Esophagus muscularis mucosa (tissue), 4 donors: ENCODE measurements around the gene CREB3. TPM values are rescaled to one million over a fixed set of nuclear protein-coding genes. Genes with fewer than 3 reads are reported as not detected.

Experiments
- DNase-seq: peaks from one replicate; pipeline ENCODE4 v3.0.0-alpha.2; 2017; ENCODE audit errors: extremely low spot score
- H3K27ac ChIP-seq, 4 donors: fragments of 200-600 bp; sonication (generic); replicated peaks in 1 of 4; 1 replicate in 3 of 4; 2 replicates in 1 of 4; pipeline ENCODE4 v1.5.1; 2016 to 2019; ENCODE audit warnings: mild to moderate bottlenecking in 1 of 4
- H3K27me3 ChIP-seq, 4 donors: fragments of 200-600 bp; sonication (generic); one replicate each; pipeline versions ENCODE4 v1.5.1 to v1.6.0; 2016 to 2019
- H3K36me3 ChIP-seq, 4 donors: fragments of 200-600 bp; sonication (generic); one replicate each; pipeline ENCODE4 v1.5.1; 2016 to 2019
- H3K4me1 ChIP-seq, 4 donors: fragments of 200-600 bp; sonication (generic); one replicate each; pipeline ENCODE4 v1.5.1; 2016 to 2019
- H3K4me3 ChIP-seq, 4 donors: fragments of 200-600 bp; sonication (generic); 1 replicate in 2 of 4; 2 replicates in 2 of 4; pipeline ENCODE4 v1.5.1; 2016 to 2019; ENCODE audit warnings: mild to moderate bottlenecking in 4 of 4, moderate library complexity in 1 of 4
- H3K9me3 ChIP-seq, 4 donors: fragments of 200-600 bp; sonication (generic); 1 replicate in 3 of 4; 2 replicates in 1 of 4; pipeline ENCODE4 v1.5.1; 2016 to 2019
- CTCF ChIP-seq, 3 experiments: fragments of 200-600 bp in 2 of 3; fragments of 450-650 bp in 1 of 3; sonication (generic) in 2 of 3; IDR thresholded peaks; one replicate each; pipeline ENCODE4 v1.5.1; 2017 to 2019; ENCODE audit warnings: antibody characterized with exemption in 3 of 3, mild to moderate bottlenecking in 2 of 3, moderate library complexity in 1 of 3
- EP300 ChIP-seq: sonication (generic); formaldehyde crosslinking; IDR thresholded peaks from one replicate; pipeline ENCODE4 v1.6.1; 2017; ENCODE audit warnings: antibody characterized with exemption
- POLR2A ChIP-seq: fragments of 450-650 bp; IDR thresholded peaks from one replicate; pipeline ENCODE4 v1.6.1; 2017; ENCODE audit warnings: antibody characterized with exemption, moderate library complexity, mild to moderate bottlenecking, low read depth
- POLR2AphosphoS5 ChIP-seq, 2 donors: sonication (generic); formaldehyde crosslinking; IDR thresholded peaks; one replicate each; pipeline ENCODE4 v1.6.1; 2017; ENCODE audit warnings: antibody characterized with exemption in 2 of 2
- WGBS: methylation state at CpG from one replicate; pipeline ENCODE4 v1.1.5; 2018; 5-methylcytosine and 5-hydroxymethylcytosine counted together
- intact Hi-C: fragments of 100-400 bp; cut with DNase I; formaldehyde crosslinking; loops from one replicate; pipeline ENCODE4 v1.15.1; 2023
- total RNA-seq, 4 donors: library from RNA; depleted of rRNA; stranded (reverse); fragments of >200 nt; gene quantifications; one replicate each; pipeline versions ENCODE4 v1.1.0 to v1.2.1, GENCODE V29; 2016

The CREB3 gene
- total RNA-seq, 4 donors from 2014 or later, result 65.6 to 97.3 (median 85.4) TPM

- peak; percentile 86 for TF ChIP-seq POLR2A
- TF ChIP-seq EP300, result peak; percentile 62
- TF ChIP-seq POLR2AphosphoS5 (IDR thresholded peaks at IDR 0.05), result peak in 1 of 2 donors; percentile 91
- no peak for TF ChIP-seq CTCF (IDR thresholded peaks at IDR 0.05)
- peak within 1 kb of the TSS; percentile 95 to 98 (median 96) for H3K27ac ChIP-seq
- intact Hi-C loops, result loop anchor here (2.0 kb wide), 2 partner anchors 31 to 39 kb away; partner anchors contain the start of genes CCDC107 and RMRP
- no peaks in the 10 kb centered on the region for H3K27me3 ChIP-seq
- peaks cover 27 to 56% (median 42%) of the 10 kb centered on the region in 4 donors for H3K4me1 ChIP-seq
- 17% methylated on average over 8 of the region's 61 CpGs for WGBS
- H3K36me3 ChIP-seq, result peaks cover 16 to 42% (median 37%) of the 10 kb centered on the region in 4 donors
- peak within 1 kb of the TSS; percentile 72 to 90 (median 86) for H3K4me3 ChIP-seq
- no peaks in the 10 kb centered on the region for H3K9me3 ChIP-seq
- DNase-seq, result peak; percentile 95
Observed at GRCh38 chr9:35689542-35690293, 42.7 kb upstream of the CREB3 start, which contains the start of gene TPM2. Gene TPM2 (minus strand): TSS chr9:35689925. CDS start chr9:35689817, 108 bp downstream.

- Histone ChIP-seq H3K27ac (peak overlapping the region; percentile 95 to 98 (median 96)), H3K4me3 (peak overlapping the region; percentile 72 to 90 (median 86)), H3K4me1 (peaks cover 27 to 56% (median 43%) of the 10 kb centered on the region in 4 donors), H3K36me3 (peaks cover 11 to 37% (median 31%) of the 10 kb centered on the region in 4 donors), H3K27me3 (no peaks in the 10 kb centered on the region), H3K9me3 (no peaks in the 10 kb centered on the region)
- no peak for DNase-seq
- intact Hi-C loops, result loop anchor here (2.0 kb wide), 2 partner anchors 31 to 39 kb away; partner anchors contain the start of genes CCDC107 and RMRP
- TF ChIP-seq POLR2AphosphoS5 (IDR thresholded peaks at IDR 0.05), result no peak
- WGBS, result no CpG with 5 or more reads among the region's 21 CpGs
Observed at GRCh38 chr9:35690294-35690613, 42.2 kb upstream of the CREB3 start.

- Histone ChIP-seq H3K27me3 (no peaks in the 10 kb centered on the region), H3K36me3 (peaks cover 9 to 34% (median 28%) of the 10 kb centered on the region in 4 donors), H3K9me3 (no peaks in the 10 kb centered on the region), H3K4me1 (peaks cover 22 to 56% (median 48%) of the 10 kb centered on the region in 4 donors), H3K27ac (peak overlapping the region; percentile 95 to 98 (median 96)), H3K4me3 (peak overlapping the region; percentile 72 to 90 (median 86))
- TF ChIP-seq CTCF (IDR thresholded peaks at IDR 0.05) (no peak), POLR2A (peak; percentile 39), EP300 (no peak), POLR2AphosphoS5 (IDR thresholded peaks at IDR 0.05) (peak in 1 of 2 donors; percentile 77)
- 2% methylated on average over 38 of the region's 61 CpGs for WGBS
- DNase-seq, result peak; percentile 96
- intact Hi-C loops, result loop anchor here (2.0 kb wide), 2 partner anchors 32 to 38 kb away; partner anchors contain the start of genes CCDC107 and RMRP
Observed at GRCh38 chr9:35690614-35691333, 41.7 kb upstream of the CREB3 start.

GRCh38 chr9:35691334-35691650, 41.2 kb upstream of the CREB3 start:
- TF ChIP-seq CTCF (IDR thresholded peaks at IDR 0.05) (no peak), POLR2A (no peak), EP300 (no peak), POLR2AphosphoS5 (IDR thresholded peaks at IDR 0.05) (no peak)
- Histone ChIP-seq H3K4me1 (peaks cover 16 to 56% (median 53%) of the 10 kb centered on the region in 4 donors), H3K4me3 (peak overlapping the region; percentile 72 to 90 (median 86)), H3K36me3 (peaks cover 9 to 34% (median 26%) of the 10 kb centered on the region in 4 donors), H3K27me3 (no peaks in the 10 kb centered on the region), H3K27ac (peak overlapping the region; percentile 95 to 98 (median 96)), H3K9me3 (no peaks in the 10 kb centered on the region)
- intact Hi-C loops, result loop anchor here (2.0 kb wide), 2 partner anchors 32 to 38 kb away; partner anchors contain the start of genes CCDC107 and RMRP
- DNase-seq, result no peak
- WGBS, result 7% methylated on average over 9 of the region's 10 CpGs
